Measurements from ENCODE around the gene VAMP5. TPM values are rescaled to one million over a fixed set of nuclear protein-coding genes. Genes with fewer than 3 reads are reported as not detected.

The VAMP5 gene
- total RNA-seq, 2 donors from 2014 or later: 3.0 to 10.4 TPM

GRCh38 chr2:85635011-85635410, 50.8 kb downstream of the VAMP5 start:
- H3K4me3 ChIP-seq: no peak overlapping the region
- no peak overlapping the region for H3K27ac ChIP-seq
- ATAC-seq: no peak
- 82 to 92% methylated on average over 8 of the region's 8 CpGs for WGBS, 2 donors
- H3K36me3 ChIP-seq (replicated peaks in 1 of 2; ENCODE audit: insufficient read depth in 1 of 2, low read depth in 2 of 2): peaks cover 9 to 48% of the 10 kb centered on the region in 2 donors
- DNase-seq: no peak
- no peaks in the 10 kb centered on the region for H3K4me1 ChIP-seq
- intact Hi-C loops (cut with DNase I): no loop called here
- no peaks in the 10 kb centered on the region for H3K27me3 ChIP-seq
- no peaks in the 10 kb centered on the region for H3K9me3 ChIP-seq
- no peak for TF ChIP-seq POLR2A (IDR thresholded peaks at IDR 0.05)
- TF ChIP-seq, protein P1, sequence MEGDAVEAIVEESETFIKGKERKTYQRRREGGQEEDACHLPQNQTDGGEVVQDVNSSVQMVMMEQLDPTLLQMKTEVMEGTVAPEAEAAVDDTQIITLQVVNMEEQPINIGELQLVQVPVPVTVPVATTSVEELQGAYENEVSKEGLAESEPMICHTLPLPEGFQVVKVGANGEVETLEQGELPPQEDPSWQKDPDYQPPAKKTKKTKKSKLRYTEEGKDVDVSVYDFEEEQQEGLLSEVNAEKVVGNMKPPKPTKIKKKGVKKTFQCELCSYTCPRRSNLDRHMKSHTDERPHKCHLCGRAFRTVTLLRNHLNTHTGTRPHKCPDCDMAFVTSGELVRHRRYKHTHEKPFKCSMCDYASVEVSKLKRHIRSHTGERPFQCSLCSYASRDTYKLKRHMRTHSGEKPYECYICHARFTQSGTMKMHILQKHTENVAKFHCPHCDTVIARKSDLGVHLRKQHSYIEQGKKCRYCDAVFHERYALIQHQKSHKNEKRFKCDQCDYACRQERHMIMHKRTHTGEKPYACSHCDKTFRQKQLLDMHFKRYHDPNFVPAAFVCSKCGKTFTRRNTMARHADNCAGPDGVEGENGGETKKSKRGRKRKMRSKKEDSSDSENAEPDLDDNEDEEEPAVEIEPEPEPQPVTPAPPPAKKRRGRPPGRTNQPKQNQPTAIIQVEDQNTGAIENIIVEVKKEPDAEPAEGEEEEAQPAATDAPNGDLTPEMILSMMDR (IDR thresholded peaks at IDR 0.05): no peak

DNA sequence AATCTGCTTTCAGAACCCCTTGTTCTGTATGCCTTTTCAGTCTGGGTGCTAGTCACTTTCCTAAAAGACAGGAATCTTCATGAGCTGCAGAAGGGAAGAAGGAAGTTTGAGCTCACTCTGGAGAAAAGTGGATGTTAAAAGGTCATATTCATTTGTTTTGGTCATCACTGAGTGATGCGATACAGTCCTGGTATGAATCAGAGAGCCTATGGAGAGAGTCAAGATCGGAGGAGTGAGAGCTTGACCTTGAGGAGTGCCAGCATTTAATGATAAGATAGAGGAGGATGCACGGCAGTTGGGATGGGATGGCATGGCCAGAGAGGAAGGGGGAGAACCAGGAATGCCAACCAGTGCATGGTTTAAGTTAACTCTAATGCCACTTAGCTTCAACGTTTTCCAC, 51.4 kb downstream of the VAMP5 start:
- ATAC-seq: no peak
- H3K27me3 ChIP-seq: no peaks in the 10 kb centered on the region
- H3K4me1 ChIP-seq: no peaks in the 10 kb centered on the region
- no peak overlapping the region for H3K4me3 ChIP-seq
- no peaks in the 10 kb centered on the region for H3K9me3 ChIP-seq
- intact Hi-C loops (cut with DNase I): no loop called here
- H3K36me3 ChIP-seq (replicated peaks in 1 of 2; ENCODE audit: insufficient read depth in 1 of 2, low read depth in 2 of 2): peaks cover 9 to 48% of the 10 kb centered on the region in 2 donors
- no peak for DNase-seq
- no peak for TF ChIP-seq POLR2A (IDR thresholded peaks at IDR 0.05)
- no peak overlapping the region for H3K27ac ChIP-seq
- WGBS, 2 donors: 45 to 47% methylated on average over 4 of the region's 4 CpGs

DNA sequence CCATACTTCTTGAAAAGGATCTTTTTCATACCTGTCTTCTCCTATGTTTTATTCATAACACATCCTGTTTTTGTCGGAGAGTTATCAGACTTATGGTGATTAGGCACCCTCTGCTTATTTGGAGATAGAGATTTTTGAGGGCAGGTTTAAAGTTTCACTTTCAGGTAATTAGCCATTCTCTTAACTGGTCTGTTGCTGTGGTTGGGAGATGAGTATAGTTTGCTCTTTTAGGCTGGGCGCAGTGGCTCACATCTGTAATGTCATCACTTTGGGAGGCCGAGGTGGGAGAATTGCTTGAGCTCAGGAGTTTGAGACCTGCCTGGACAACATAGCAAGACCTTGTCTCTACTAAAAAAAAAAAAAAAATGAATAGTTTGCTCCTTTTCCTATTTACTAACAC, 58.5 kb downstream of the VAMP5 start:
- Histone ChIP-seq H3K9me3 (no peaks in the 10 kb centered on the region), H3K4me1 (no peaks in the 10 kb centered on the region), H3K36me3 (replicated peaks in 1 of 2; ENCODE audit: insufficient read depth in 1 of 2, low read depth in 2 of 2) (peaks cover 4 to 64% of the 10 kb centered on the region in 2 donors), H3K4me3 (no peak overlapping the region), H3K27ac (no peak overlapping the region), H3K27me3 (no peaks in the 10 kb centered on the region)
- intact Hi-C loops (cut with DNase I): no loop called here
- 66 to 69% methylated on average over 3 of the region's 3 CpGs for WGBS, 2 donors
- TF ChIP-seq, protein P1 (IDR thresholded peaks at IDR 0.05): no peak
- no peak for TF ChIP-seq POLR2A (IDR thresholded peaks at IDR 0.05)
- DNase-seq (no peak), ATAC-seq (no peak)

Small RNA genes lying within 50 kb of the gene (small RNA-seq; reads per million reads assigned to genes)
- not detected for gene RN7SL126P

Other genes with a start within 250 kb of the VAMP5 start
- 10 to 100 TPM; 68.5 to 98.6 TPM for gene RETSAT, start 229.9 kb upstream of the VAMP5 start, total RNA-seq
- gene ELMOD3, start 229.7 kb upstream of the VAMP5 start, total RNA-seq: 10 to 100 TPM; 16.9 to 18.5 TPM
- 10 to 100 TPM; 26.0 to 35.0 TPM for gene CAPG, start 174.1 kb upstream of the VAMP5 start, total RNA-seq
- 10 to 100 TPM in 1 of 2 donors, under 1 TPM in 1; 0.26 to 15.5 TPM for gene SH2D6, start 165.7 kb upstream of the VAMP5 start, total RNA-seq
- 100 to 1,000 TPM; 388 to 576 TPM for gene MAT2A, start 45.3 kb upstream of the VAMP5 start, total RNA-seq
- 10 to 100 TPM; 35.5 to 48.1 TPM for gene GGCX, start 22.9 kb upstream of the VAMP5 start, total RNA-seq
- 100 to 1,000 TPM in 1 of 2 donors, 10 to 100 TPM in 1; 39.6 to 111 TPM for gene VAMP8, start 6.8 kb upstream of the VAMP5 start, total RNA-seq
- 10 to 100 TPM; 54.4 to 89.5 TPM for gene RNF181, start 11.3 kb downstream of the VAMP5 start, total RNA-seq
- 10 to 100 TPM; 23.1 to 24.4 TPM for gene TMEM150A, start 18.3 kb downstream of the VAMP5 start, total RNA-seq
- gene C2orf68, start 27.6 kb downstream of the VAMP5 start, total RNA-seq: 10 to 100 TPM in 1 of 2 donors, 1 to 10 TPM in 1; 9.9 to 14.5 TPM
- 100 to 1,000 TPM in 1 of 2 donors, 10 to 100 TPM in 1; 21.3 to 142 TPM for gene USP39, start 31.8 kb downstream of the VAMP5 start, total RNA-seq
- gene SFTPB, start 83.8 kb downstream of the VAMP5 start, total RNA-seq: not detected
- 1 to 10 TPM in 1 of 2 donors, not detected in 1; 5.6 TPM for gene GNLY, start 109.9 kb downstream of the VAMP5 start, total RNA-seq
- gene ATOH8, start 169.6 kb downstream of the VAMP5 start, total RNA-seq: 10 to 100 TPM; 12.9 to 14.5 TPM